KG1 (cell line): ENCODE results near the gene SPC25.
"Not testable (repeated sequence)": the region's sequence is repeated elsewhere in the genome, so short reads cannot be mapped to it uniquely, and the experiment has no call there.

Experiments used
- DNase-seq: peaks from one replicate; lab custom pipeline; 2025; lab: John Stamatoyannopoulos, UW

Gene SPC25

DNA sequence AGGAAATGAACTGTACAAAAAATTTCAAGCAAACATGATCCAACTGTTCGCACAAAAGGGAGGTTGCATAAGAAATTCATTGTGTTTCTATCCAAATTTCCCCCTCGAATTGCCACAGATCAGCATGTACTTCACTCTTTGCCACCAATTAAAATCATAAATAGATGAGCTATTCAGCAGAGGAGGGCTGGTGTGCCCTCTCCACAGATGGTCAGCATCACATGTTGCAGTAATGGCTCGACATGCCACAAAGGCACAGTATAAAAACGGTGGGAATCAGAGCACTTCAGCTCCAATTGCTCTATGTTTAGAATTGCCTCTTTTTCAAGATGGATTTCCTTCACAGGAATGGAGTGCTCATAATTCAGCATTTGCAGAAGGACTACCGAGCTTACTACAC lies 10.8 kb upstream of the SPC25 start, which contains the start of gene G6PC2:
Gene G6PC2, plus strand, starts transcription at position 289 of the 400 bp plus-strand sequence. Its CDS starts 41 bp downstream, at position 330.
- DNase-seq = no peak

DNA sequence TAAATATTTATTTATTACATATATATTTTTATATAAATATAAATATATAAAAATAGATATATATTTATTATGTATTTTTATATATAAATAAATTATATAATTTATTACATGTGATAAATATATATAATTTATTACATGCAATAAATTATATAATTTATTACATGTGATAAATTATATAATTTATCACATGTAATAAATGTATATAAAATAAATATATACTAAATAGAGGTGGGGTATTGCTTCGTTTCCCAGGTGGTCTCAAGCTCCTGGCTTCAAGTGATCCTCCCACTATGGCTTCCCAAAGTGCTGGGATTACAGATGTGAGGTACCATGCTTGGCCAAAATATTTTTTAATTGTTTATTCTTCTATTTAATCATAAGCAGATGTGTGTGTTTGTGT lies 7.2 kb upstream of the SPC25 start:
- DNase-seq = no peak

- no peak for DNase-seq
These were observed 6.6 kb upstream of the SPC25 start for GRCh38 chr2:168896783-168897182.

- DNase-seq = no peak
These were observed 5.5 kb upstream of the SPC25 start for GRCh38 chr2:168895771-168896170.

GRCh38 chr2:168894720-168895119 lies 4.5 kb upstream of the SPC25 start:
- DNase-seq = no peak

DNA sequence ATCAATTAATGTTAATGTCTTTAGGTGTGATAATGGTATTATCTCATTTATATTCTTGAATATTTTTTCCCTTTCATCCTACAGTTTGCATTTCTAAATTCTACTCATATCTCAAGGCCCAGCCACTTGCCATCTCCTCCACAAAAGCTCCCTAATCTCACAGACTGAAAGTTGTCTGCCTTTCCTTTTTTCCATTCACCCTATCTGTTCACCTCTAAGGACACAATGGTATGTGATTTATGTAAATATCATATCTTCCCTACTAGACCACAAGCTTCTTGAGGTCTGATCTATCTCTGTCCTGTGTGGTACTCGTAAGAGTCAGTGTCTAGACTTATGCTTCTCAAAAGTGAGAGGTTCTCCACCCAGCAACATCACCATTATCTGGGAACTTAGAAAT lies 3.9 kb upstream of the SPC25 start:
- no peak for DNase-seq

DNA sequence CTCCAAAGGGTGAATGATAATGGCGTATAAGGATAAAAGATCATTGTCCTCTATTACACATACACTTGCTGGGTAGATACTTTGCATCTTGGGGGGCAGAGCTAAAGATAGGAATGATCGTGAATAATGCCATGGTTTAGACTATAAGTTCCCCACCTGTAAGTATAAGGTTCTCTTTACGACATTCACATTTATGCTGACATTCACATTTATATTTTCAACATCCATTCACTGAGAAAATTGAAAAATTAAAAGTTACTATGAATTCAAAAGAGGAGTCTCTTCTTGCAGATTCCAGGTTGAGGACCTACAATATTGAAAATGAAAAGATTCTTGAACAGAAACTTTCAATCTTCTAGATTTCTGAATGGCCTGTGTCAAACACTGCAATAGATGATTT lies 2.1 kb upstream of the SPC25 start:
- no peak for DNase-seq

DNA sequence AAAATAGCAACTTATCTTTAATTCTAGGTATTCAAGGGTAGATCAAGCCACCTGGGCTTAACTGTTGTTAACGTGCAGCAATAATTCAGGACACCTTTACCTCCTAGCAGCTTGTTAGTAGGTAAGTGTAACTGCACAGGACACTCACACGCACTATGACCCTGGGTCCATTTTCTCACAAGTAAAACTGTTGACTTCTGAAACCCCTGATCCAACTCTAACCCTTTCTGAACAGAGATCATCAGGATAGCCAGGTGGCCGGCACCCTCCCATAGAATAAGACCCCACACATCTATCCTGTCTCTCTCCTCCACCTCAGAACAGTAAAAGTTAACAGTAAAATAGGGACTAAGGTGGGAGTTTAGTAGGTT lies 610 bp downstream of the SPC25 start:
- DNase-seq = no peak

- no peak for DNase-seq
These were observed 5.3 kb downstream of the SPC25 start for GRCh38 chr2:168884975-168885374.

DNA sequence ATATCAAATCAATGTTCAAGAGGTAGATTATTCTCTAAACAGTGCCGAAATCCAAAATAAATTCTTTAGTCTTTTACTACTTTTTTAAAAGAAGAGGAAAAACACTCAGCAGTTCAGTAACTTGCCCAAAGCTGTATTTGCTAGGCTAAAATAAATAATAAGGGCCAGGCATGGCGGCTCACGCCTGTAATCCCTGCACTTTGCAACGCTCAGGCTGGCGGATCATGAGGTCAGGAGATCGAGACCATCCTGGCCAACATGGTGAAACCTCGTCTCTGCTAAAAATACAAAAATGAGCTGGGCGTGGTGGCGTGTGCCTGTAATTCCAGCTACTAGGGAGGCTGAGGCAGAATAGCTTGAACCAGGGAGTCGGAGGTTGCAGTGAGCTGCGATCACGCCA lies 8.1 kb downstream of the SPC25 start:
- DNase-seq = not testable (repeated sequence)

- DNase-seq = no peak
These were observed 15.7 kb downstream of the SPC25 start for GRCh38 chr2:168874368-168875054.

DNA sequence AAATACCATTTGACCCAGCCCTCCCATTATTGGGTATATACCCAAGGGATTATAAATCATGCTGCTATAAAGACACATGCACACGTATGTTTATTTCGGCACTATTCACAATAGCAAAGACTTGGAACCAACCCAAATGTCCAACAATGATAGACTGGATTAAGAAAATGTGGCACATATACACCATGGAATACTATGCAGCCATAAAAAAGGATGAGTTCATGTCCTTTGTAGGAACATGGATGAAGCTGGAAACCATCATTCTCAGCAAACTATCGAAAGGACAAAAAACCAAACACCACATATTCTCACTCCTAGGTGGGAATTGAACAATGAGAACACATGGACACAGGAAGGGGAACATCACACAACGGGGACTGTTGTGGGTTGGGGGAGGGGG lies 19.4 kb downstream of the SPC25 start:
- not testable (repeated sequence) for DNase-seq

GRCh38 chr2:168870369-168870768 lies 19.9 kb downstream of the SPC25 start:
- not testable (repeated sequence) for DNase-seq

GRCh38 chr2:168867164-168867563 lies 23.1 kb downstream of the SPC25 start:
- not testable (repeated sequence) for DNase-seq

- DNase-seq = no peak
These were observed 32.1 kb downstream of the SPC25 start for GRCh38 chr2:168858146-168858545.

- no peak for DNase-seq
These were observed 34.6 kb downstream of the SPC25 start for GRCh38 chr2:168855601-168856000.

DNA sequence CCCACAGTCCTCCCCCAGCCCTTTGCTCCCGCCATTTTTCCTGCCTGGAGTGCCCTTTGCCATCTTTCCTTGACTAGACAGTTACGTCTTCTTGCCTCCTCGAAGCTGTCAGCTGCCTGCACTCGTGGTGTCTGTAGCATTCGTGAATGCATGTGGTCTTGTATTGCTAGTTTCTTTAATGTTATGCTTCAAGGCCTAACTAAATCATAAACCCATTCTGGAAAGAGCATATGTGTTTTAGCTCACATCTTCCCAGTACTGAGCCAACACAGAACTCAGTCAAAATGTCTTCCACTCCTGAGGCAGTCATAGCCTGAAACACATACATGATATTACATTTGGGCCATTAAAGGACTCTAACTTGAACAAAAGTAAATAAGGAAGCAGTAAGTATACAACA lies 35.6 kb downstream of the SPC25 start:
- no peak for DNase-seq

DNA sequence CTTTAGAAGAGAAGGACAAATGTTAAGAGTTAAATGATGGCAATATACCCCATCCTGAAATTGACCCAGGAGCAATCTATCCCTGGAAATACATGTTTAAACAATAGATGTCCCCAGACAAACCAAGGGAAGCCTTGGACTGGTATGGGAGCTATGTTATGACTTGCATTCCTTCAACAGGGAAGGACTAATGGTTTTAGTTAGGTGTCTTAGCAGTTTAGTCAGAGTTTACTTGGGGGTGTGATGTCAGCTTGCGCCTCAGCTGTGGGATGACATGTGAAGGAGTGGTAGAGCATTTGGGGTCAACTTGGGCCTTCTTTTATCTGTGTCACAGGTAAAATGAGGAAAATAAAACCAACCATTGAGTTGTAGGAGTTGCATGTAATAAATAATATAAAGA lies 36.8 kb downstream of the SPC25 start:
- no peak for DNase-seq

- DNase-seq = no peak
These were observed 37.7 kb downstream of the SPC25 start for GRCh38 chr2:168852481-168852880.

DNA sequence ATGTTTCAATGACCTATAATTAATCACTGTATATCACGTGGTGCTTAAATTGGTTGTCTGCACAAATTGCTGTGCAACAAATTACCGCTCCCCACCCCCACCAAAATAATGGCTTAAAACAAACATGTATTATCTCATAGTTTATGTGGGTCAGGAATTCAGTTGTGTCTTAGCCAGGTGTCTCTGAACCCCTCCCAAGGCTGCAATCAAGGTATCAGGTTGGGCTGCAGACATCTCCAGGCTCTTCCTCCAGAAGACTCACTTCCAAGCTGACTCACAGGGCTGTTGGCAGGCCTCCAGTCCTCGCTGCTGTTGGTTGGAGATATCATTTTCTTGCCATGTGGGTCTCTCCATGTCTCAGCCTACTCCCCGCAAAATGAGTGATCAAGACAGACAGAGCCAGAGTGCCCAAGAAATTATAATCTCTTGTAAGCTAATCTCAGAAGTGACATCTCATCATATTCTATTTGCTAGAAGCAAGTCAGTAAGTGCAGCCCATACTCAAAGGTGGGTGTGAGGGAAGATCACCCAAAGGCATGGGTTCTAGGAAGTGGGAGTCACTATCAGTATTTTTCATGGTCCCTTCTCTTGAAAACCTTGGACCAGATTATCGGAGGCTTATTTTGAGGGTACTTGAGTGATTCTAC lies 38.4 kb downstream of the SPC25 start:
- DNase-seq = no peak

- no peak for DNase-seq
These were observed 39.4 kb downstream of the SPC25 start for GRCh38 chr2:168850846-168851245.

DNA sequence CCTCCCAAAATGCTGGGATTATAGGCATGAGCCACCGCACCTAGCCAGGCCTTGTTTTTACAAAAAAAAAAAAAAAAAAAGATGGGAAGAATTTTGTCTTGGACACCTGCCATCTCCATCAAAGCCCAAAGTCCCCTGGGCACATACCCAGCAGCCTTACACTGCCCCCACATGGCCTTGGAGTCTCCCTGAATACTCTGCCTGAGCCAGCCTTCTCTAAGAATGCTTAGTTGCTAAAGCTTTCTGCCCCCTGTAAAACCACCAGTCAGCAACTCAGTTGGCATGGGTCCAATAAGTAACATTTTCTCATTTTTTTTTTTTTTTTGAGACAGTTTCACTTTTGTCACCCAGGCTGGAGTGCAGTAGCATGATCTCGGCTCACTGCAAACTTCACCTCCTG lies 40.6 kb downstream of the SPC25 start:
- DNase-seq = no peak

GRCh38 chr2:168848225-168848624 lies 42.0 kb downstream of the SPC25 start:
- DNase-seq = no peak

DNA sequence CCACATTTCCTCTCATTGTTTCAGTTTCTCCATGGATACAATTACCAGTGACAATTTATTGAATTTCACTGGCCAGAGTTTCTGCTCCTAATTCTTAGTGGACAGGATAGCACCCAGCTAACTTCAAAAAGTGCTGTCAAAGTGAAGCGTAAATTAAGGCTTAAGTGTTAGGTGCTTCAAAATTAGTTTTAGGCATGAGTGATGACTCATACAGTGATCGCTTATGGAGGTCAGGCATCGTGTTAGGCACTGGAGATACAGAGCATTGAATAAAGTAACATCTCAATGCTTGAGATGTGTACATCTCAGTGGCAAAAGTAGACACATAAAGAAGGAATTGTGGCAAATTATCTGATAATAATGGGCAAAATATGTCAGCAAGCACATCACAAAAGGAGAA lies 47.0 kb downstream of the SPC25 start:
- no peak for DNase-seq
